Subcutaneous abdominal adipose tissue (tissue), 5 donors: ENCODE data around the gene MITF.
A peak's percentile ranks its signal among the peaks of the same experiment; 100 is the strongest.

ENCODE experiments used
- H3K27ac ChIP-seq: one replicate; pipeline ENCODE4 v1.7.0; 2013; ENCODE audit warnings: low read depth, mild to moderate bottlenecking, inconsistent platforms, low read length, moderate library complexity
- H3K27me3 ChIP-seq, 5 donors: one replicate each; pipeline ENCODE4 v1.7.0; 2013; ENCODE audit warnings: low read length in 5 of 5, inconsistent platforms in 1 of 5; ENCODE audit not compliant: control insufficient read depth in 5 of 5, insufficient read depth in 4 of 5
- H3K36me3 ChIP-seq, 5 donors: one replicate each; pipeline ENCODE4 v1.7.0; 2013; ENCODE audit warnings: low read length in 5 of 5; ENCODE audit not compliant: control insufficient read depth in 5 of 5, insufficient read depth in 5 of 5
- H3K4me1 ChIP-seq, 5 donors: one replicate each; pipeline ENCODE4 v1.7.0; 2013; ENCODE audit warnings: low read length in 5 of 5, mild to moderate bottlenecking in 3 of 5, moderate library complexity in 1 of 5; ENCODE audit not compliant: control insufficient read depth in 5 of 5, insufficient read depth in 5 of 5
- H3K4me3 ChIP-seq, 5 donors: one replicate each; pipeline ENCODE4 v1.7.0; 2013; ENCODE audit warnings: low read length in 5 of 5, low read depth in 1 of 5
- H3K9ac ChIP-seq, 5 donors: one replicate each; pipeline ENCODE4 v1.7.0; 2013; ENCODE audit warnings: low read length in 5 of 5, mild to moderate bottlenecking in 4 of 5, moderate library complexity in 3 of 5
- H3K9me3 ChIP-seq, 5 donors: one replicate each; pipeline ENCODE4 v1.7.0; 2013; ENCODE audit warnings: low read length in 5 of 5; ENCODE audit not compliant: control insufficient read depth in 5 of 5
- donor health status: healthy.
- donor health status: healthy.
- donor health status: healthy.
- donor health status: healthy.
- donor health status: healthy.

Gene MITF

GRCh38 chr3:69700949-69701348, 38.3 kb upstream of the MITF start:
- no peak overlapping the region for H3K4me3 ChIP-seq
- no peaks in the 10 kb centered on the region for H3K36me3 ChIP-seq
- no peaks in the 10 kb centered on the region for H3K27me3 ChIP-seq
- no peak overlapping the region for H3K9ac ChIP-seq
- H3K27ac ChIP-seq, result no peak overlapping the region
- no peaks in the 10 kb centered on the region for H3K4me1 ChIP-seq
- peaks cover 0 to 14% (median 7%) of the 10 kb centered on the region in 5 donors for H3K9me3 ChIP-seq

- peaks cover 0 to 4% (median 0%) of the 10 kb centered on the region in 5 donors for H3K4me1 ChIP-seq
- H3K36me3 ChIP-seq, result no peaks in the 10 kb centered on the region
- H3K9me3 ChIP-seq, result no peaks in the 10 kb centered on the region
- H3K27me3 ChIP-seq, result no peaks in the 10 kb centered on the region
- no peak overlapping the region for H3K9ac ChIP-seq
- H3K4me3 ChIP-seq, result no peak overlapping the region
- H3K27ac ChIP-seq, result no peak overlapping the region
Measured at GRCh38 chr3:69710153-69710977, 28.9 kb upstream of the MITF start.

GRCh38 chr3:69712269-69712668, 27.0 kb upstream of the MITF start:
- Histone ChIP-seq H3K27me3 (no peaks in the 10 kb centered on the region), H3K4me1 (peaks cover 0 to 5% (median 0%) of the 10 kb centered on the region in 5 donors), H3K36me3 (no peaks in the 10 kb centered on the region), H3K9ac (no peak overlapping the region), H3K9me3 (no peaks in the 10 kb centered on the region), H3K27ac (peak overlapping the region; percentile 43), H3K4me3 (no peak overlapping the region)

- H3K27me3 ChIP-seq, result no peaks in the 10 kb centered on the region
- H3K27ac ChIP-seq, result peak overlapping the region; percentile 43
- H3K36me3 ChIP-seq, result no peaks in the 10 kb centered on the region
- H3K4me1 ChIP-seq, result peaks cover 0 to 5% (median 0%) of the 10 kb centered on the region in 5 donors
- H3K9me3 ChIP-seq, result no peaks in the 10 kb centered on the region
- H3K4me3 ChIP-seq, result no peak overlapping the region
- H3K9ac ChIP-seq, result no peak overlapping the region
Measured at GRCh38 chr3:69712933-69713332, 26.3 kb upstream of the MITF start.

GRCh38 chr3:69715204-69715603, 24.1 kb upstream of the MITF start:
- no peaks in the 10 kb centered on the region for H3K27me3 ChIP-seq
- H3K36me3 ChIP-seq, result no peaks in the 10 kb centered on the region
- H3K27ac ChIP-seq, result no peak overlapping the region
- no peak overlapping the region for H3K4me3 ChIP-seq
- H3K9me3 ChIP-seq, result no peaks in the 10 kb centered on the region
- H3K4me1 ChIP-seq, result peaks cover 0 to 5% (median 0%) of the 10 kb centered on the region in 5 donors
- H3K9ac ChIP-seq, result no peak overlapping the region

GRCh38 chr3:69716119-69716518, 23.1 kb upstream of the MITF start:
- H3K4me3 ChIP-seq, result no peak overlapping the region
- no peaks in the 10 kb centered on the region for H3K27me3 ChIP-seq
- H3K9me3 ChIP-seq, result no peaks in the 10 kb centered on the region
- H3K4me1 ChIP-seq, result peaks cover 0 to 5% (median 0%) of the 10 kb centered on the region in 5 donors
- H3K36me3 ChIP-seq, result no peaks in the 10 kb centered on the region
- H3K9ac ChIP-seq, result no peak overlapping the region
- H3K27ac ChIP-seq, result no peak overlapping the region

- no peaks in the 10 kb centered on the region for H3K27me3 ChIP-seq
- peaks cover 0 to 5% (median 0%) of the 10 kb centered on the region in 5 donors for H3K4me1 ChIP-seq
- no peak overlapping the region for H3K4me3 ChIP-seq
- no peak overlapping the region for H3K27ac ChIP-seq
- H3K9me3 ChIP-seq, result no peaks in the 10 kb centered on the region
- no peaks in the 10 kb centered on the region for H3K36me3 ChIP-seq
- no peak overlapping the region for H3K9ac ChIP-seq
Measured at GRCh38 chr3:69718866-69719586, 20.2 kb upstream of the MITF start.

- H3K9ac ChIP-seq, result no peak overlapping the region
- no peaks in the 10 kb centered on the region for H3K27me3 ChIP-seq
- no peaks in the 10 kb centered on the region for H3K36me3 ChIP-seq
- H3K9me3 ChIP-seq, result no peaks in the 10 kb centered on the region
- no peak overlapping the region for H3K4me3 ChIP-seq
- peaks cover 0 to 5% (median 0%) of the 10 kb centered on the region in 5 donors for H3K4me1 ChIP-seq
- no peak overlapping the region for H3K27ac ChIP-seq
Measured at GRCh38 chr3:69719587-69720122, 19.6 kb upstream of the MITF start.

GRCh38 chr3:69720824-69721223, 18.4 kb upstream of the MITF start:
- peaks cover 0 to 5% (median 0%) of the 10 kb centered on the region in 5 donors for H3K4me1 ChIP-seq
- H3K9me3 ChIP-seq, result no peaks in the 10 kb centered on the region
- H3K27me3 ChIP-seq, result no peaks in the 10 kb centered on the region
- no peaks in the 10 kb centered on the region for H3K36me3 ChIP-seq
- H3K27ac ChIP-seq, result no peak overlapping the region
- no peak overlapping the region for H3K4me3 ChIP-seq
- H3K9ac ChIP-seq, result no peak overlapping the region

- H3K9me3 ChIP-seq, result no peaks in the 10 kb centered on the region
- H3K27ac ChIP-seq, result no peak overlapping the region
- H3K36me3 ChIP-seq, result no peaks in the 10 kb centered on the region
- H3K4me3 ChIP-seq, result no peak overlapping the region
- H3K9ac ChIP-seq, result no peak overlapping the region
- peaks cover 0 to 2% (median 0%) of the 10 kb centered on the region in 5 donors for H3K4me1 ChIP-seq
- H3K27me3 ChIP-seq, result no peaks in the 10 kb centered on the region
Measured at GRCh38 chr3:69723389-69723788, 15.9 kb upstream of the MITF start.
